ENCODE measurements around the gene ANTXR2.

Gene ANTXR2

DNA sequence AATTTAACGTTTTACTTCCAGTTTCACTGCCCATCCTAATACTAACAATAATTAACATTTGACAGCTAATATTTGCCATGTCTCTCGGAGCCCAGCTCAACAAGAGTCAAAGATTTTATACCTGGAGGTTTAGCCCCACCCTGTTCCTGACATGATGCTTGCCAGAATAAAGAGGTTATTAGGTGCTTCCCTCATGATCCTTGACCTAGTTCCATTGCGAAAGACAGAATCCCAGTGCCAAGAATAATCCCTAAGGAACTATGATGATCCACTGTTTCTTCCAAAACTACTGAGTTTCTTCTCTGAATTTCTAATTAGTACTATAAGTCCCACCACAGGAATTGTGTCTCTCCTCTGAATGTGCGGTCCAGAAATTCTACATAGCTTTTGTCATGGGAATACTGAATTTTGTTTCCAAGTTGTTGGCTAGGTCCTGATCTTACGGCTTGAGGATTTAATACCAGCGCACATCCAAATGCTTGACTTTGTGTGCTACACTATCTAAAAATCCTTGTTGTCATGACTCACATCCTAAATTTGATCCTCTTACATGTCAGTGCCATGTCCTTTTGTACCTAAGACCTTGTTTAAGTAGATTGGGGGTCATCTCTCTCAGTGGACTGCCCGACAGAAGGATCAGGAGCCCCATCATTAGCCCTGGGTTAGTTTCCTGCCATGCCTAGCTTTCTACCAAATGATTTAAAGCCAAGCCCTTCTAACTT, 23.1 kb downstream of the ANTXR2 start:
- no peak overlapping the region for H3K4me3 ChIP-seq (ENCODE audit: low read length)
- no peaks in the 10 kb centered on the region for H3K4me1 ChIP-seq (ENCODE audit: control insufficient read depth, low read depth, low read length)

GRCh38 chr4:80049402-80049801, 23.6 kb downstream of the ANTXR2 start:
- Histone ChIP-seq H2BK5ac (ENCODE audit: low read length) (no peak overlapping the region), H2AK5ac (ENCODE audit: low read length) (no peak overlapping the region), H4K5ac (ENCODE audit: low read length) (no peak overlapping the region), H3K27ac (ENCODE audit: low read depth, low read length) (no peak overlapping the region), H3K79me1 (ENCODE audit: low read length) (no peaks in the 10 kb centered on the region), H4K8ac (ENCODE audit: low read depth, low read length) (no peak overlapping the region), H3K4me1 (ENCODE audit: control insufficient read depth, low read depth, low read length) (no peaks in the 10 kb centered on the region), H3K23ac (ENCODE audit: low read length) (no peak overlapping the region), H3K79me2 (ENCODE audit: control insufficient read depth, insufficient read depth, low read length) (no peaks in the 10 kb centered on the region), H3K56ac (ENCODE audit: low read length) (no peak overlapping the region), H3K27me3 (ENCODE audit: insufficient read depth, low read length, poor library complexity) (no peaks in the 10 kb centered on the region), H3K4ac (ENCODE audit: low read depth, low read length) (no peak overlapping the region), H3K4me3 (ENCODE audit: low read length) (no peak overlapping the region), H2BK15ac (replicated peaks; ENCODE audit: low read depth) (no peak overlapping the region), H3K9ac (ENCODE audit: low read length) (no peak overlapping the region), H3K36me3 (ENCODE audit: control insufficient read depth, insufficient read depth, low read length) (no peaks in the 10 kb centered on the region), H3K18ac (ENCODE audit: low read length) (no peak overlapping the region), H2BK120ac (ENCODE audit: low read depth, low read length) (no peak overlapping the region), H3K4me2 (ENCODE audit: low read length) (no peak overlapping the region)
- no peak for DNase-seq

More for the DNA sequence above, 23.1 kb downstream of the ANTXR2 start:
- Histone ChIP-seq H4K5ac (ENCODE audit: low read length) (no peak overlapping the region), H2AK5ac (ENCODE audit: low read length) (no peak overlapping the region), H3K36me3 (ENCODE audit: control insufficient read depth, insufficient read depth, low read length) (no peaks in the 10 kb centered on the region), H3K9ac (ENCODE audit: low read length) (no peak overlapping the region), H3K4ac (ENCODE audit: low read depth, low read length) (no peak overlapping the region), H2BK5ac (ENCODE audit: low read length) (no peak overlapping the region), H3K23ac (ENCODE audit: low read length) (no peak overlapping the region), H2BK120ac (ENCODE audit: low read depth, low read length) (no peak overlapping the region), H3K4me2 (ENCODE audit: low read length) (no peak overlapping the region), H2BK15ac (replicated peaks; ENCODE audit: low read depth) (no peak overlapping the region), H3K79me2 (ENCODE audit: control insufficient read depth, insufficient read depth, low read length) (no peaks in the 10 kb centered on the region), H3K27ac (ENCODE audit: low read depth, low read length) (no peak overlapping the region), H3K56ac (ENCODE audit: low read length) (no peak overlapping the region), H3K18ac (ENCODE audit: low read length) (no peak overlapping the region), H4K8ac (ENCODE audit: low read depth, low read length) (no peak overlapping the region), H3K27me3 (ENCODE audit: insufficient read depth, low read length, poor library complexity) (no peaks in the 10 kb centered on the region), H3K79me1 (ENCODE audit: low read length) (no peaks in the 10 kb centered on the region)
- no peak for DNase-seq
- WGBS (ENCODE audit: extremely low coverage, insufficient coverage, low lambda C conversion rate), result no CpG with 5 or more reads among the region's 7 CpGs

GRCh38 chr4:80045786-80046185, 27.2 kb downstream of the ANTXR2 start:
- H3K4ac ChIP-seq (ENCODE audit: low read depth, low read length), result no peak overlapping the region
- no peak for DNase-seq
- H2BK5ac ChIP-seq (ENCODE audit: low read length), result no peak overlapping the region

DNA sequence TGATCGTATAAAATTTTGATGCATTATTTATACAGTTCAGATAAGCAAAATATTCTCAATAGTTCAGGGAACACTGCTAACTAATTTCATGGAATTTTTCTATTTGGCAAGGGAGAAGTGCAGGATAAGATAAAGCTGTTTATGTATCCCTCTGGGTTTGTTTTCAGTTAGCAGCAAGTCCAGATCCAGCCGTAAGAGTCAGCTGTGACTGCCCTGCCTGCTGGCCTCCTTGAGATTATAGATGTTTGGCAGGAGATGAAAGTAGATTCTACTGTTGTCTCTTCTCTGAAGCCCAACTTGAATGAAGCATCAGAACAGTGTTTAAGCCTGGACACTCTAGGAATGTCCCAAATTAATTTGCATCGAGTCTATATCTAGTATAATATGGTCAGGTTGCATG, 29.5 kb downstream of the ANTXR2 start:
- Histone ChIP-seq H2AK5ac (ENCODE audit: low read length) (no peak overlapping the region), H4K5ac (ENCODE audit: low read length) (no peak overlapping the region), H4K8ac (ENCODE audit: low read depth, low read length) (no peak overlapping the region), H3K79me1 (ENCODE audit: low read length) (no peaks in the 10 kb centered on the region), H3K4ac (ENCODE audit: low read depth, low read length) (no peak overlapping the region), H3K56ac (ENCODE audit: low read length) (no peak overlapping the region), H3K23ac (ENCODE audit: low read length) (no peak overlapping the region), H3K18ac (ENCODE audit: low read length) (no peak overlapping the region), H2BK5ac (ENCODE audit: low read length) (no peak overlapping the region), H3K27ac (ENCODE audit: low read depth, low read length) (no peak overlapping the region), H3K4me1 (ENCODE audit: control insufficient read depth, low read depth, low read length) (no peaks in the 10 kb centered on the region), H3K36me3 (ENCODE audit: control insufficient read depth, insufficient read depth, low read length) (no peaks in the 10 kb centered on the region), H3K4me3 (ENCODE audit: low read length) (no peak overlapping the region), H3K27me3 (ENCODE audit: insufficient read depth, low read length, poor library complexity) (no peaks in the 10 kb centered on the region), H2BK120ac (ENCODE audit: low read depth, low read length) (no peak overlapping the region), H3K79me2 (ENCODE audit: control insufficient read depth, insufficient read depth, low read length) (no peaks in the 10 kb centered on the region), H2BK15ac (replicated peaks; ENCODE audit: low read depth) (no peak overlapping the region), H3K9ac (ENCODE audit: low read length) (no peak overlapping the region), H3K4me2 (ENCODE audit: low read length) (no peak overlapping the region)
- DNase-seq, result no peak
- WGBS (ENCODE audit: extremely low coverage, insufficient coverage, low lambda C conversion rate), result no CpG with 5 or more reads among the region's 3 CpGs

More at GRCh38 chr4:80045786-80046185, 27.2 kb downstream of the ANTXR2 start:
- no peak overlapping the region for H4K5ac ChIP-seq (ENCODE audit: low read length)
- H3K79me2 ChIP-seq (ENCODE audit: control insufficient read depth, insufficient read depth, low read length), result no peaks in the 10 kb centered on the region
- H3K4me2 ChIP-seq (ENCODE audit: low read length), result no peak overlapping the region
- no peaks in the 10 kb centered on the region for H3K79me1 ChIP-seq (ENCODE audit: low read length)
- H2BK120ac ChIP-seq (ENCODE audit: low read depth, low read length), result no peak overlapping the region
- H3K18ac ChIP-seq (ENCODE audit: low read length), result no peak overlapping the region
- H2AK5ac ChIP-seq (ENCODE audit: low read length), result no peak overlapping the region
- no peak overlapping the region for H3K23ac ChIP-seq (ENCODE audit: low read length)
- H3K56ac ChIP-seq (ENCODE audit: low read length), result no peak overlapping the region
- no peak overlapping the region for H2BK15ac ChIP-seq (replicated peaks; ENCODE audit: low read depth)
- no peak overlapping the region for H4K8ac ChIP-seq (ENCODE audit: low read depth, low read length)
- H3K9ac ChIP-seq (ENCODE audit: low read length), result no peak overlapping the region
- H3K4me1 ChIP-seq (ENCODE audit: control insufficient read depth, low read depth, low read length), result no peaks in the 10 kb centered on the region
- H3K4me3 ChIP-seq (ENCODE audit: low read length), result no peak overlapping the region
- H3K27ac ChIP-seq (ENCODE audit: low read depth, low read length), result no peak overlapping the region
- no peaks in the 10 kb centered on the region for H3K36me3 ChIP-seq (ENCODE audit: control insufficient read depth, insufficient read depth, low read length)
- H3K27me3 ChIP-seq (ENCODE audit: insufficient read depth, low read length, poor library complexity), result no peaks in the 10 kb centered on the region

DNA sequence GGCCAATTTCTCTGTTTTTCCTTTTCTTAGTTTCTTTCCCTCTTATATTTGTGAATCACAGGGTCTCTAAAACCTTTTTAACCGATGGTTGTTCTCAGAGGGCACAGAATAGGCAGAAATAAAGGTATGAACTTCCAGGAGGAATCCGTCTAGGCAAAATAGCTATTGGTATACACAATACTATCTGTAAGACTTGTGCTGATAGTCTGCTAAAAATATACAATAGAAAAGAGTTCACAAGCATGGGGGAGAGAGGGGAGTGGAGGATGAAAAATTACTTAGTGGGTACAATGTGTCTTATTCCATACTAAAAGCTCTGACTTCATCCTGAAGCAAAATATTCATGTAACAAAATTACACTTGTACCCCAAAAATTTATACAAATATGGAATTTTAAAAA, 30.2 kb downstream of the ANTXR2 start:
- Histone ChIP-seq H3K36me3 (ENCODE audit: control insufficient read depth, insufficient read depth, low read length) (no peaks in the 10 kb centered on the region), H2BK5ac (ENCODE audit: low read length) (no peak overlapping the region)
- WGBS (ENCODE audit: extremely low coverage, insufficient coverage, low lambda C conversion rate), result no CpG with 5 or more reads among the region's 2 CpGs

DNA sequence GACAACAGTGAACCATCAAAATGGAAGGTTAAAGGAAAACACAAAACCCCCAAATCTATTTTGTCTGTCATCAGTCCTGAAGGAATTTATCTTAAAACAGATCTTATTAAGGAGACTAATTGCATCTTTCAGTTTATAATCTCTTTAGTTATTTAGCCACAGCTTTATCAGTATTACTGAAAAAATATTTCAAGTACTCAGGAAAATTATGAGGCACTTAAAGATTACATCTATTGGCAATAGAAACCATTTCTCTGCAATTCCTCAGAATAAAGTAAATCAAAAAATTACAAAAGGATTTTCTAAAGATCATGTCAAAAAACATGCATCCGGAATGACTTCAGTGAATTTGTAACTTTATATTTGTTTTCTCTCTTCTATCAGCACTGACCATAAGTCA, 35.2 kb downstream of the ANTXR2 start:
- no CpG with 5 or more reads among the region's 1 CpG for WGBS (ENCODE audit: extremely low coverage, insufficient coverage, low lambda C conversion rate)
- no peak overlapping the region for H3K4me3 ChIP-seq (ENCODE audit: low read length)
- H2BK15ac ChIP-seq (replicated peaks; ENCODE audit: low read depth), result no peak overlapping the region
- no peaks in the 10 kb centered on the region for H3K27me3 ChIP-seq (ENCODE audit: insufficient read depth, low read length, poor library complexity)
- H3K36me3 ChIP-seq (ENCODE audit: control insufficient read depth, insufficient read depth, low read length), result no peaks in the 10 kb centered on the region
- H2AK5ac ChIP-seq (ENCODE audit: low read length), result no peak overlapping the region
- no peak overlapping the region for H3K23ac ChIP-seq (ENCODE audit: low read length)
- no peak overlapping the region for H4K8ac ChIP-seq (ENCODE audit: low read depth, low read length)
- no peak for DNase-seq
- H3K27ac ChIP-seq (ENCODE audit: low read depth, low read length), result no peak overlapping the region
- no peak overlapping the region for H3K4me2 ChIP-seq (ENCODE audit: low read length)
- H3K9ac ChIP-seq (ENCODE audit: low read length), result no peak overlapping the region
- H3K79me1 ChIP-seq (ENCODE audit: low read length), result no peaks in the 10 kb centered on the region
- H3K79me2 ChIP-seq (ENCODE audit: control insufficient read depth, insufficient read depth, low read length), result no peaks in the 10 kb centered on the region
- no peak overlapping the region for H4K5ac ChIP-seq (ENCODE audit: low read length)
- H2BK120ac ChIP-seq (ENCODE audit: low read depth, low read length), result no peak overlapping the region
- H3K56ac ChIP-seq (ENCODE audit: low read length), result no peak overlapping the region
- H2BK5ac ChIP-seq (ENCODE audit: low read length), result no peak overlapping the region
- H3K18ac ChIP-seq (ENCODE audit: low read length), result no peak overlapping the region
- H3K4ac ChIP-seq (ENCODE audit: low read depth, low read length), result no peak overlapping the region
- no peaks in the 10 kb centered on the region for H3K4me1 ChIP-seq (ENCODE audit: control insufficient read depth, low read depth, low read length)

More for the DNA sequence above, 30.2 kb downstream of the ANTXR2 start:
- no peak for DNase-seq
- H2BK15ac ChIP-seq (replicated peaks; ENCODE audit: low read depth), result no peak overlapping the region
- H4K5ac ChIP-seq (ENCODE audit: low read length), result no peak overlapping the region
- no peak overlapping the region for H3K27ac ChIP-seq (ENCODE audit: low read depth, low read length)
- H3K9ac ChIP-seq (ENCODE audit: low read length), result no peak overlapping the region
- no peak overlapping the region for H2BK120ac ChIP-seq (ENCODE audit: low read depth, low read length)
- no peak overlapping the region for H3K4me2 ChIP-seq (ENCODE audit: low read length)
- H3K23ac ChIP-seq (ENCODE audit: low read length), result no peak overlapping the region
- no peak overlapping the region for H3K4ac ChIP-seq (ENCODE audit: low read depth, low read length)
- no peaks in the 10 kb centered on the region for H3K79me1 ChIP-seq (ENCODE audit: low read length)
- H3K4me1 ChIP-seq (ENCODE audit: control insufficient read depth, low read depth, low read length), result no peaks in the 10 kb centered on the region
- H2AK5ac ChIP-seq (ENCODE audit: low read length), result no peak overlapping the region
- no peak overlapping the region for H3K4me3 ChIP-seq (ENCODE audit: low read length)
- H4K8ac ChIP-seq (ENCODE audit: low read depth, low read length), result no peak overlapping the region
- H3K56ac ChIP-seq (ENCODE audit: low read length), result no peak overlapping the region
- no peaks in the 10 kb centered on the region for H3K79me2 ChIP-seq (ENCODE audit: control insufficient read depth, insufficient read depth, low read length)
- no peaks in the 10 kb centered on the region for H3K27me3 ChIP-seq (ENCODE audit: insufficient read depth, low read length, poor library complexity)
- no peak overlapping the region for H3K18ac ChIP-seq (ENCODE audit: low read length)
